Glutamatergic neuron (in vitro differentiated cells): ENCODE results near the gene ZNF248. TPM values are rescaled to one million over a fixed set of nuclear protein-coding genes. Genes with fewer than 3 reads are reported as not detected.

Experiments used
- DNase-seq: peaks from one replicate; pipeline ENCODE4 v3.0.0; 2022
- H3K27ac Mint-ChIP-seq: one replicate; pipeline ENCODE4 v1.8.0; 2020; ENCODE audit warnings: mild to moderate bottlenecking, mixed read lengths, inconsistent platforms; ENCODE audit not compliant: unreplicated experiment
- H3K27me3 Mint-ChIP-seq: one replicate; pipeline ENCODE4 v1.8.0; 2020; ENCODE audit warnings: mild to moderate bottlenecking, moderate library complexity, mixed read lengths, inconsistent platforms; ENCODE audit not compliant: unreplicated experiment
- H3K36me3 Mint-ChIP-seq: one replicate; pipeline ENCODE4 v1.8.0; 2020; ENCODE audit warnings: mild to moderate bottlenecking, mixed read lengths, inconsistent platforms; ENCODE audit not compliant: unreplicated experiment
- H3K4me1 Mint-ChIP-seq: one replicate; pipeline ENCODE4 v1.8.0; 2020; ENCODE audit warnings: mild to moderate bottlenecking, low read depth, mixed read lengths, inconsistent platforms; ENCODE audit not compliant: unreplicated experiment
- H3K4me3 Mint-ChIP-seq: one replicate; pipeline ENCODE4 v1.8.0; 2020; ENCODE audit warnings: mild to moderate bottlenecking, mixed read lengths, inconsistent platforms; ENCODE audit not compliant: unreplicated experiment
- H3K9me3 Mint-ChIP-seq: one replicate; pipeline ENCODE4 v1.8.0; 2020; ENCODE audit warnings: mild to moderate bottlenecking, moderate library complexity, mixed read lengths, inconsistent platforms; ENCODE audit not compliant: unreplicated experiment
- CTCF ChIP-seq: fragments of 200-600 bp; sonication (generic); IDR thresholded peaks from one replicate; pipeline ENCODE4 v1.5.0; 2021; ENCODE audit not compliant: partially characterized antibody, unreplicated experiment
- total RNA-seq: library from RNA; stranded (reverse); fragmentation: NEBNext Ultra II Directional; extraction: Animal tissue kit (Norgen Biotek cat#: 25700); gene quantifications from one replicate; pipeline ENCODE4 v1.2.1, GENCODE V29; 2021; ENCODE audit not compliant: unreplicated experiment

The ZNF248 gene
- total RNA-seq, 1 donor from 2014 or later = 11.1 TPM

- H3K4me3 Mint-ChIP-seq = no peak overlapping the region
- no peaks in the 10 kb centered on the region for H3K4me1 Mint-ChIP-seq
- TF ChIP-seq CTCF = no peak
- H3K27me3 Mint-ChIP-seq = peaks cover 1% of the 10 kb centered on the region
- DNase-seq = no peak
- peaks cover 1% of the 10 kb centered on the region for H3K9me3 Mint-ChIP-seq
- H3K27ac Mint-ChIP-seq = no peak overlapping the region
- no peaks in the 10 kb centered on the region for H3K36me3 Mint-ChIP-seq
These were observed 43.6 kb downstream of the ZNF248 start for GRCh38 chr10:37813763-37814162.

GRCh38 chr10:37812290-37812689 is 45.1 kb downstream of the ZNF248 start:
- TF ChIP-seq CTCF = no peak
- DNase-seq = no peak
- Mint-ChIP-seq H3K27me3 (peaks cover 1% of the 10 kb centered on the region), H3K4me3 (no peak overlapping the region), H3K27ac (no peak overlapping the region), H3K4me1 (no peaks in the 10 kb centered on the region), H3K9me3 (peaks cover 1% of the 10 kb centered on the region), H3K36me3 (no peaks in the 10 kb centered on the region)

- Mint-ChIP-seq H3K4me1 (no peaks in the 10 kb centered on the region), H3K9me3 (peaks cover 2% of the 10 kb centered on the region), H3K36me3 (peaks cover 7% of the 10 kb centered on the region), H3K27me3 (no peaks in the 10 kb centered on the region), H3K4me3 (no peak overlapping the region), H3K27ac (no peak overlapping the region)
- TF ChIP-seq CTCF = no peak
- no peak for DNase-seq
These were observed 54.1 kb downstream of the ZNF248 start for GRCh38 chr10:37803269-37803668.

- no peaks in the 10 kb centered on the region for H3K27me3 Mint-ChIP-seq
- no peak overlapping the region for H3K27ac Mint-ChIP-seq
- peaks cover 2% of the 10 kb centered on the region for H3K9me3 Mint-ChIP-seq
- peaks cover 7% of the 10 kb centered on the region for H3K36me3 Mint-ChIP-seq
- no peak overlapping the region for H3K4me3 Mint-ChIP-seq
- no peaks in the 10 kb centered on the region for H3K4me1 Mint-ChIP-seq
- DNase-seq = no peak
- TF ChIP-seq CTCF = no peak
These were observed 55.9 kb downstream of the ZNF248 start for GRCh38 chr10:37801557-37801956.

- DNase-seq = no peak
- Mint-ChIP-seq H3K4me3 (no peak overlapping the region), H3K9me3 (no peaks in the 10 kb centered on the region), H3K27me3 (peaks cover 2% of the 10 kb centered on the region), H3K36me3 (no peaks in the 10 kb centered on the region), H3K27ac (no peak overlapping the region), H3K4me1 (no peaks in the 10 kb centered on the region)
- no peak for TF ChIP-seq CTCF
These were observed 63.0 kb downstream of the ZNF248 start for GRCh38 chr10:37794305-37794976.
